CD1c-positive myeloid dendritic cell (primary cell): ENCODE measurements around the gene TCFL5.
A peak's percentile ranks its signal among the peaks of the same experiment; 100 is the strongest.

Experiments used
- DNase-seq: peaks from one replicate; pipeline ENCODE4 v3.0.0-alpha.2; 2016; ENCODE audit errors: extremely low spot score

The TCFL5 gene

GRCh38 chr20:62797671-62798532 is 63.7 kb downstream of the TCFL5 start:
- DNase-seq, result peak; percentile 51

GRCh38 chr20:62796699-62797491 is 64.7 kb downstream of the TCFL5 start:
- DNase-seq, result no peak

- DNase-seq, result peak; percentile 67
These were observed 66.4 kb downstream of the TCFL5 start for GRCh38 chr20:62795023-62795761.

GRCh38 chr20:62794007-62794724 is 67.5 kb downstream of the TCFL5 start:
- peak; percentile 98 for DNase-seq

GRCh38 chr20:62793757-62794006 is 67.9 kb downstream of the TCFL5 start:
- no peak for DNase-seq

- no peak for DNase-seq
These were observed 68.5 kb downstream of the TCFL5 start for GRCh38 chr20:62792940-62793756.

- no peak for DNase-seq
These were observed 69.3 kb downstream of the TCFL5 start for GRCh38 chr20:62792182-62792939.

GRCh38 chr20:62791301-62792181 is 70.1 kb downstream of the TCFL5 start:
- peak; percentile 88 for DNase-seq
